Trophoblast cell (in vitro differentiated cells and primary cell): ENCODE measurements around the gene EDIL3.
A peak's percentile ranks its signal among the peaks of the same experiment; 100 is the strongest.

Source experiments
- DNase-seq, 2 donors: peaks; one replicate each; pipeline ENCODE4 v3.0.0-alpha.2; 2016
- H2AFZ ChIP-seq: 2 replicates; pipeline ENCODE4 v1.6.1; 2013; ENCODE audit warnings: low read length, moderate library complexity, mild to moderate bottlenecking; ENCODE audit not compliant: insufficient read depth, poor library complexity
- H2AK5ac ChIP-seq: 2 replicates; pipeline ENCODE4 v1.6.1; 2013; ENCODE audit warnings: mild to moderate bottlenecking, low read length
- H2BK120ac ChIP-seq: 2 replicates; pipeline ENCODE4 v1.6.1; 2013; ENCODE audit warnings: low read length, mild to moderate bottlenecking, moderate library complexity; ENCODE audit not compliant: insufficient read depth, poor library complexity
- H2BK12ac ChIP-seq: 2 replicates; pipeline ENCODE4 v1.6.1; 2013; ENCODE audit warnings: mild to moderate bottlenecking, low read length, moderate library complexity
- H2BK5ac ChIP-seq: 2 replicates; pipeline ENCODE4 v1.6.1; 2013; ENCODE audit warnings: low read length, low read depth, moderate library complexity, mild to moderate bottlenecking; ENCODE audit not compliant: poor library complexity
- H3K14ac ChIP-seq: 2 replicates; pipeline ENCODE4 v1.6.1; 2013; ENCODE audit warnings: mild to moderate bottlenecking, low read length
- H3K18ac ChIP-seq: 2 replicates; pipeline ENCODE4 v1.6.1; 2013; ENCODE audit warnings: mild to moderate bottlenecking, low read length
- H3K23ac ChIP-seq: 2 replicates; pipeline ENCODE4 v1.6.1; 2013; ENCODE audit warnings: low read length
- H3K27ac ChIP-seq: 2 replicates; pipeline ENCODE4 v1.5.1; 2013; ENCODE audit warnings: low read depth, mild to moderate bottlenecking, inconsistent platforms, low read length, moderate library complexity
- H3K27me3 ChIP-seq: 2 replicates; pipeline ENCODE4 v1.6.1; 2013; ENCODE audit warnings: inconsistent platforms, mild to moderate bottlenecking, low read length, moderate library complexity; ENCODE audit not compliant: insufficient read depth
- H3K36me3 ChIP-seq, 2 experiments: 1 replicate in 1 of 2; 2 replicates in 1 of 2; pipeline ENCODE4 v1.6.1; 2013; ENCODE audit warnings: low read length in 2 of 2, mild to moderate bottlenecking in 2 of 2, moderate library complexity in 1 of 2; ENCODE audit not compliant: insufficient read depth in 2 of 2, control insufficient read depth in 1 of 2
- H3K4ac ChIP-seq: 2 replicates; pipeline ENCODE4 v1.6.1; 2013; ENCODE audit warnings: low read depth, mild to moderate bottlenecking, low read length, moderate library complexity
- H3K4me1 ChIP-seq, 2 experiments: 1 replicate in 1 of 2; 2 replicates in 1 of 2; pipeline ENCODE4 v1.6.1; 2013; ENCODE audit warnings: low read length in 2 of 2, mild to moderate bottlenecking in 2 of 2, moderate library complexity in 1 of 2; ENCODE audit not compliant: insufficient read depth in 2 of 2, control insufficient read depth in 1 of 2
- H3K4me2 ChIP-seq: 2 replicates; pipeline ENCODE4 v1.6.1; 2013; ENCODE audit warnings: inconsistent platforms, mild to moderate bottlenecking, low read length, moderate library complexity
- H3K4me3 ChIP-seq: 2 replicates; pipeline ENCODE4 v1.5.1; 2013; ENCODE audit warnings: mild to moderate bottlenecking, low read depth, low read length, inconsistent platforms
- H3K79me1 ChIP-seq: one replicate; pipeline ENCODE4 v1.6.1; 2013; ENCODE audit warnings: low read length
- H3K79me2 ChIP-seq: 2 replicates; pipeline ENCODE4 v1.6.1; 2013; ENCODE audit warnings: low read length, mild to moderate bottlenecking; ENCODE audit not compliant: control insufficient read depth, insufficient read depth, poor library complexity
- H3K9ac ChIP-seq: 2 replicates; pipeline ENCODE4 v1.6.1; 2013; ENCODE audit warnings: mild to moderate bottlenecking, low read length
- H3K9me3 ChIP-seq: 2 replicates; pipeline ENCODE4 v1.6.1; 2013; ENCODE audit warnings: low read depth, mild to moderate bottlenecking, control low read depth, inconsistent platforms, low read length; ENCODE audit not compliant: insufficient read depth
- H4K12ac ChIP-seq: 2 replicates; pipeline ENCODE4 v1.6.1; 2013; ENCODE audit warnings: low read depth, mild to moderate bottlenecking, low read length, moderate library complexity
- H4K8ac ChIP-seq: 2 replicates; pipeline ENCODE4 v1.6.1; 2013; ENCODE audit warnings: low read depth, mild to moderate bottlenecking, low read length, moderate library complexity
- H4K91ac ChIP-seq: one replicate; pipeline ENCODE4 v1.6.1; 2013; ENCODE audit warnings: low read depth, mild to moderate bottlenecking, low read length, moderate library complexity
- WGBS: extraction: QIAGEN DNeasy Blood & Tissue Kit; methylation state at CpG from one replicate; pipeline ENCODE4 v1.1.7; 2013; ENCODE audit warnings: missing lambda C conversion rate; ENCODE audit not compliant: insufficient read length, insufficient coverage; ENCODE audit errors: extremely low coverage; 5-methylcytosine and 5-hydroxymethylcytosine counted together

EDIL3 gene

DNA sequence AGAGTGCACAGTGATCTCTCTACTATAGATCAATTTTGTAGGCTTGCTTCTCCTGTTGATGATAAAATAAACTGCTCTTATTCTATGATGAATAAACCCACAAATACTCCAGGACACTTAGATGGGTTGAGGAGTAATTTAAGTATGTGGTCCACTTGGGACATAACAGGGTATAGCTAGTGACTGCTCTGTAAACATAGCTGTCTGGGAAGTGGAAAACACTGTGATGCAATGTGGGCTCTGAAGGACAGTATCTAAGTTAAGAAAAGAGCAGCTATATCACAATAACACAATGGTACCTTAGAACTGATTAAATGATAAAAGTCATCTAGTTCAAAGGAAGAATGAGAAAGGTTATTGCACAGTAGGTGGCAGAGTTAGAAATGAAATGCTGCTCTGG, 369.7 kb downstream of the EDIL3 start:
- Histone ChIP-seq H3K4ac (no peak overlapping the region), H3K27me3 (no peaks in the 10 kb centered on the region), H3K36me3 (no peaks in the 10 kb centered on the region), H2BK120ac (no peak overlapping the region), H4K8ac (no peak overlapping the region), H3K9ac (no peak overlapping the region), H3K14ac (no peak overlapping the region), H3K4me1 (no peaks in the 10 kb centered on the region), H2BK5ac (no peak overlapping the region), H3K27ac (no peak overlapping the region), H3K4me2 (no peak overlapping the region), H3K23ac (no peak overlapping the region), H4K12ac (no peak overlapping the region), H3K4me3 (no peak overlapping the region), H3K9me3 (no peaks in the 10 kb centered on the region), H2AK5ac (no peak overlapping the region), H3K18ac (no peak overlapping the region), H4K91ac (no peak overlapping the region), H2BK12ac (no peak overlapping the region), H3K79me1 (no peaks in the 10 kb centered on the region), H2AFZ (no peak overlapping the region), H3K79me2 (no peaks in the 10 kb centered on the region)
- DNase-seq = no peak

DNA sequence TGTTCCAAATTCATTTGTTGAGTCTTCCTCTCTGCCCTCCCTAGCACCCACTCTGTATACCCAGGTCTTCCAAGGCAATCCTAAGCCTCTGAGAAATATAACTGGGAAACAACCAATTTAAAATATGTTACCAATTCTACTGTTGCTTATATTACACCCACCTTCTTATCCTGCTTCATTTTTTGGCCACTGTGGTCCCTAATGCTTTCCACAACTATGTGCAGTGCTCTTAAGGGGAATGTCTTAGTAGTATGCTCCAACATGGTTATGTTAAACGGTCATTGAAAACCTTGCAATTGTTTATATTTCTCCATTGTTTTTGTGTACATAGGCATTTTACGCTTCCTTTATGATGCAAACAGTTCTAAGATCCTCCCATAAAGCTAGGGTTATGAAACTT, 390.9 kb downstream of the EDIL3 start:
- WGBS = no CpG with 5 or more reads among the region's 2 CpGs
- no peak overlapping the region for H3K14ac ChIP-seq

DNA sequence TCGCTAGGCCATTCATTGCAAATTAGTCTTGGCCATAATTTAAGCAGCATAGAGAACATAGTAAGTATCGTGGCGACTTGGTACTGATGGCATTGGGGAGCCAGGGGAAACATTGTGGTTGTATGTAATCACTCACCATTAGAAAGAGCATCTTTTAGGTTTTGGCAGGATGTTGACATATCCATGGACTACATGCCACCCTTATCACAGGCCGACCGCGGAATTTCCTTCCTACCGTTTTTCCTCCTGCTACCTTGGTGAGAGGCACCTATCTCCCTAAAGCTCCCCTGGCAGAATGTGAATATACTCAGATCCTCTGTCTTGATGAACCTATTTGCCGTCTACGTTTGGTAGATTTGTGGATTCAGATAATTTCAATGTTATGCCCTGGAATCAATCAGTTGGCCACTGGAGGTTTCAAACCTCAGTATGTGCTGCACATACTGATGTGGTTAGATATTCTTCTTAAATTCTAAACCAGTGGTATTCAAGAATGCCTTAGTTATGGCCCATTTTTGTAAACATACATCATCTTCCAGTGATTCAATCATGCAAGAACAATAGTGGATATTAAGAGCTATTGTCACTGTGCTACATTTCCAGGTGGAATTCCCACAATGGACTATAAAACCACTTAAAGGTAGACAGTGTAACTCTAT, 393.0 kb downstream of the EDIL3 start:
- Histone ChIP-seq H3K9ac (no peak overlapping the region), H3K4me3 (no peak overlapping the region), H3K23ac (no peak overlapping the region), H3K18ac (no peak overlapping the region), H3K4me1 (no peaks in the 10 kb centered on the region), H3K27ac (no peak overlapping the region), H3K79me2 (no peaks in the 10 kb centered on the region), H2AFZ (no peak overlapping the region), H2BK120ac (no peak overlapping the region), H3K14ac (no peak overlapping the region), H4K8ac (no peak overlapping the region), H3K9me3 (no peaks in the 10 kb centered on the region), H4K12ac (no peak overlapping the region), H3K36me3 (no peaks in the 10 kb centered on the region), H2BK12ac (no peak overlapping the region), H3K27me3 (no peaks in the 10 kb centered on the region), H4K91ac (no peak overlapping the region), H2BK5ac (no peak overlapping the region), H3K79me1 (no peaks in the 10 kb centered on the region), H3K4ac (no peak overlapping the region), H2AK5ac (no peak overlapping the region), H3K4me2 (no peak overlapping the region)
- peak; percentile 4 to 27 for DNase-seq
- no CpG with 5 or more reads among the region's 9 CpGs for WGBS

More for the DNA sequence above, 390.9 kb downstream of the EDIL3 start:
- Histone ChIP-seq H4K91ac (no peak overlapping the region), H2AFZ (no peak overlapping the region), H3K18ac (no peak overlapping the region), H2BK5ac (no peak overlapping the region), H4K8ac (no peak overlapping the region), H3K23ac (no peak overlapping the region), H3K4ac (no peak overlapping the region), H3K79me1 (no peaks in the 10 kb centered on the region), H3K4me2 (no peak overlapping the region), H2BK12ac (no peak overlapping the region), H2AK5ac (no peak overlapping the region), H3K9ac (no peak overlapping the region), H4K12ac (no peak overlapping the region), H3K27ac (no peak overlapping the region), H3K36me3 (no peaks in the 10 kb centered on the region), H3K79me2 (no peaks in the 10 kb centered on the region), H3K4me3 (no peak overlapping the region), H3K4me1 (no peaks in the 10 kb centered on the region), H3K9me3 (no peaks in the 10 kb centered on the region), H3K27me3 (no peaks in the 10 kb centered on the region), H2BK120ac (no peak overlapping the region)
- DNase-seq = no peak

DNA sequence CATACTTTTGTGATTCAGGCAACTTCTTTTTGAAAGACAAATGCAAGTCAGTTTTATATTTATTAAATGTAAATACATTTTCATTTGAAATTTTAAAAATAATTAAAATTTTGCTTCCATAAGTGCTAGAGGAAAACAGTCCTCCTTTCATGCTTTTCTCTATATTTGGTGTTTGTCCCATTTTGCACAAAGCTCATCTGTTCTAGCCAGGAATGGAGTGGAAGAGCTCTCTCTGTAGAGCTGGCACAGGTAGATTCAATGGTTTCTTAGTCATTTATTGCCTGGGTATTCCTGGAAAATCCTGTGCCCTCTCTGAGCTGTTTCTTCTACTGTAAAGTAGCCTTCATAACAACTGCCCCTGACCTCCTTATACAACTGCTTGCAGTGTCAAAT, 396.4 kb downstream of the EDIL3 start:
- Histone ChIP-seq H3K9ac (no peak overlapping the region), H3K23ac (no peak overlapping the region), H3K14ac (no peak overlapping the region), H3K4me2 (no peak overlapping the region), H4K12ac (no peak overlapping the region), H3K4me1 (no peaks in the 10 kb centered on the region), H3K79me1 (no peaks in the 10 kb centered on the region), H3K4me3 (no peak overlapping the region), H3K79me2 (no peaks in the 10 kb centered on the region), H4K8ac (no peak overlapping the region), H3K18ac (no peak overlapping the region), H2AFZ (no peak overlapping the region), H4K91ac (no peak overlapping the region), H3K27ac (no peak overlapping the region), H3K9me3 (no peaks in the 10 kb centered on the region), H3K27me3 (no peaks in the 10 kb centered on the region), H2BK120ac (no peak overlapping the region), H2AK5ac (no peak overlapping the region), H3K36me3 (no peaks in the 10 kb centered on the region), H2BK5ac (no peak overlapping the region), H3K4ac (no peak overlapping the region), H2BK12ac (no peak overlapping the region)
- no peak for DNase-seq
